Activated naive CD4-positive, alpha-beta T cell treated with anti-CD3 and anti-CD28 coated beads, Interleukin-2, amount 10 ng/mL, durations not matched to agents 7 days and 5 days (primary cell): Measurements from ENCODE around the gene SHROOM3.

Experiments
- CTCF ChIA-PET: fragments of 350-600 bp; sonication (Branson Sonifier 250); formaldehyde crosslinking; loops from one replicate; lab custom pipeline; 2021; ENCODE audit warnings: antibody characterized with exemption; lab: Charles Lee
- DNase-seq: peaks from one replicate; pipeline ENCODE4 v3.0.0-alpha.2; 2020
- H3K27ac Mint-ChIP-seq: one replicate; pipeline ENCODE4 v1.8.0; 2021; ENCODE audit warnings: mild to moderate bottlenecking, moderate library complexity, mixed read lengths
- H3K27me3 Mint-ChIP-seq: one replicate; pipeline ENCODE4 v1.8.0; 2021; ENCODE audit warnings: mild to moderate bottlenecking, mixed read lengths
- H3K36me3 Mint-ChIP-seq: one replicate; pipeline ENCODE4 v1.8.0; 2021; ENCODE audit warnings: mixed read lengths
- H3K4me1 Mint-ChIP-seq: one replicate; pipeline ENCODE4 v1.8.0; 2021; ENCODE audit warnings: mixed read lengths
- H3K4me3 Mint-ChIP-seq: one replicate; pipeline ENCODE4 v1.8.0; 2021; ENCODE audit warnings: mild to moderate bottlenecking, moderate library complexity, mixed read lengths
- H3K9me3 Mint-ChIP-seq: one replicate; pipeline ENCODE4 v1.8.0; 2021; ENCODE audit warnings: mixed read lengths

Gene SHROOM3

DNA sequence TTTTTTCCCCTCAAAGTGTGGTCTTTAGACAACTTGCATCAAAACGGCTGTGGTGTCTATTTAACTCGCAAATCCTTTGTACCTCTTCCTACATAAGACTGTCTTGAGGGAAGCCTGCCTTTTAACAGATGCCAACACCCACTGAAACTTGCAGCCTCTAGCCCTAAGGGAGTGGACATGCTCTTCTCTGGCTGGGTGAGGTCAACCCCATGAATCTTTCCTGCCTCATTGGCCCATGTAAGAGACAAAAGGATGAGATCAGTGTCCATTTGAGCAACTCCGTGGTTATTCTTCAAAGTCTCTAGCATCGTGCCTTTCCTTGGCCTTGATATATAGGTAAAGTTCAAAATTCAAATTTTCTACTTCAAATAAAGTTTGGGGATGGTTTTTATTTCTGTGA lies 134.7 kb downstream of the SHROOM3 start:
- no peak overlapping the region for H3K27ac Mint-ChIP-seq
- CTCF ChIA-PET = no interaction called here
- H3K4me1 Mint-ChIP-seq = no peaks in the 10 kb centered on the region
- no peak for DNase-seq
- H3K36me3 Mint-ChIP-seq = no peaks in the 10 kb centered on the region
- H3K9me3 Mint-ChIP-seq = no peaks in the 10 kb centered on the region
- H3K27me3 Mint-ChIP-seq = peaks cover 13% of the 10 kb centered on the region
- no peak overlapping the region for H3K4me3 Mint-ChIP-seq

DNA sequence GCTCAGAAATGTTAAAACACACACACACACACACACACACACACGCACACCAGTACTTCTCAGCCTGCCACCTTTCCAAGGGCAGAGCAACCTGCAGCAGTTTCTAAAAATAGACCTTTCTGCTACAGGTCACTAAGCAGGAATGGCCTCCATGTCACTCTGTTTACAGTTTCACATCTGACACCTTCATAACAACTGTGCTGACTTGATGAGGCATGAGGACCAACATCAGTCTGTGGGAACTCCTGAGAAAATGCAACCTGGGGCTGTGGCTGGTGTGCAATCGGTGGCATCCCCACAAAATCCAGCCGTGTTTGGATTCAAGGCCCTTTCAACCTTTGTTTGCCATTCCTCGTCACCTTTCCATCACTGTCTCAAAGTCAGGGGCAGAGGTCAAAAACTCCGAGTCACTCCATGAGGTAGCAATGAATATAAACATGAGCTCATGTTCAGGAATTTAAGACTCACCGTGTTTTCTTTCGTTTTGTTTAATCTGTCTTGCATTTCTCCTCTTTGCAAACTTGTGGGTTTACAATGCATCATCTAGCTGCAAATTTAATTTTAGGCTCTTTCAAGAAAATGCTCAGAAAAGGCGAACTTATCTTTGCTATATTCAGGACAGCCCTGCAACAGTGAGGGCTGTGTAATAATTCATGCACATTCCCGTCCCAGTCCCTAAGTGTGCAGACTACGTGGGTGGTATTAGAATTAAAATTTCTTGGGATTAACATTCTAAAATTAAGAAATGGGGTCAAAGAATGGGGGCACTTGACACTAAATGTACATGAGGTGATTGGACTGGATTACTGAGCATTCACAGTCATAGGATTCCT lies 135.3 kb downstream of the SHROOM3 start:
- CTCF ChIA-PET = no interaction called here
- H3K4me1 Mint-ChIP-seq = no peaks in the 10 kb centered on the region
- no peak overlapping the region for H3K4me3 Mint-ChIP-seq
- H3K27me3 Mint-ChIP-seq = peaks cover 13% of the 10 kb centered on the region
- no peaks in the 10 kb centered on the region for H3K36me3 Mint-ChIP-seq
- DNase-seq = no peak
- H3K9me3 Mint-ChIP-seq = no peaks in the 10 kb centered on the region
- no peak overlapping the region for H3K27ac Mint-ChIP-seq

DNA sequence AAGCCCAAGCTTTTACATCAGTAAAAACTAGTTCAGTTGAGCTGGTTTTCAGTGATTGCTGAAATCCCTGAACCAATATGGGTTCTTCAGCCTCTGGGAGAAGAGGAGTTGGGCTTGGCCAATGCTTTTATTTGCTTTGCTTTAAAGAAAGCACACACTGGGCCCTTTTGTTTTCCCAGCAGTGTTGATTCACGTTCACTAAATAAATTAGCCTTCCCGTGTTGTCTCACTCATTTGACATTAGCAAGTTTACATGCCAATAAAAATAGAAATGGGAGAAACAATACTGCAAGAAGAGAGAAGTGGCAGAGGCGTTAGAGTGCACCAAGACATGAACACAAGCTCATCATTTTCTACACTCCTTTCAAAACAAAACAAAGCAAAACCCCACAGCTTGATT lies 136.2 kb downstream of the SHROOM3 start:
- no peak for DNase-seq
- Mint-ChIP-seq H3K4me1 (no peaks in the 10 kb centered on the region), H3K27ac (no peak overlapping the region), H3K4me3 (no peak overlapping the region), H3K9me3 (no peaks in the 10 kb centered on the region), H3K27me3 (peaks cover 13% of the 10 kb centered on the region), H3K36me3 (no peaks in the 10 kb centered on the region)
- CTCF ChIA-PET = no interaction called here

DNA sequence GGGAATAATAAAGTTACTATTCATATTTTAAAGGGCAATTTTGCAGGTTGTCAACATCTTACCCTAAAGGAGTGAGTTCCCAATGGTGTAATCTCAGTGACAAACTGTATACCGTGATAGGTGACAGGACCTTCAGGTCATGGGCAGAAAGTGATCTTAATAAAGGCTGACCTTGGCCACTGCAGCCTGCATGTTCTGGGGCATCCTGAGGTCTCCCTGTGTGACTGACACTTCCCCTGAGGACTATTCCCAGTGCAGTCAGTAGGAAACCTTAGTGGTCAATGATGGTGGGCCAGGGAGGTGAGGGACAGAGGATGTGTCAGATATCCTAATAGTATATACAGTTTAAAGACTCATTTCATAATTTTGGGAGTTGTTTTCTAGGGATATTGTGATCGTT lies 137.2 kb downstream of the SHROOM3 start:
- Mint-ChIP-seq H3K27ac (no peak overlapping the region), H3K9me3 (no peaks in the 10 kb centered on the region), H3K4me3 (no peak overlapping the region), H3K4me1 (no peaks in the 10 kb centered on the region), H3K36me3 (no peaks in the 10 kb centered on the region), H3K27me3 (peaks cover 13% of the 10 kb centered on the region)
- DNase-seq = no peak
- CTCF ChIA-PET = no interaction called here

DNA sequence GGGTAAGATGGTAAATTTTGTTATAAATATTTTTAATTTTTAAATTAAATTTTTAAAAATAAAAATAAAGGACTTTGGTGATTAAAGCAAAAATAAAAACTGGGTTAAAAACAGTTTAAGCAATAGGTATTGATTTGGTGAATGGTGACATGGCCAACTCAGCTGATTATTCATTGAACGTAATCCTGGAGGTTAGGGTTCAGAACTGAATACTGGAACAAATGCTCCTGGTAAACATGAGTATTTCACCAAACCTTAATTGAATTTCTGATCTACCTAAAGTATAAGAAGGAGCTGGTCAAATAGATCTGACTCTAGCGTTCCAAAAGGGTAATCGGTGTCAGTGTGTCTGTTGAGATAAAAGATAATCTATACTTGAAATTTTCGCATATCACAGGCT lies 141.8 kb downstream of the SHROOM3 start:
- Mint-ChIP-seq H3K9me3 (no peaks in the 10 kb centered on the region), H3K36me3 (no peaks in the 10 kb centered on the region), H3K27me3 (peaks cover 8% of the 10 kb centered on the region), H3K4me1 (no peaks in the 10 kb centered on the region), H3K27ac (no peak overlapping the region), H3K4me3 (no peak overlapping the region)
- DNase-seq = no peak
- CTCF ChIA-PET = no interaction called here

DNA sequence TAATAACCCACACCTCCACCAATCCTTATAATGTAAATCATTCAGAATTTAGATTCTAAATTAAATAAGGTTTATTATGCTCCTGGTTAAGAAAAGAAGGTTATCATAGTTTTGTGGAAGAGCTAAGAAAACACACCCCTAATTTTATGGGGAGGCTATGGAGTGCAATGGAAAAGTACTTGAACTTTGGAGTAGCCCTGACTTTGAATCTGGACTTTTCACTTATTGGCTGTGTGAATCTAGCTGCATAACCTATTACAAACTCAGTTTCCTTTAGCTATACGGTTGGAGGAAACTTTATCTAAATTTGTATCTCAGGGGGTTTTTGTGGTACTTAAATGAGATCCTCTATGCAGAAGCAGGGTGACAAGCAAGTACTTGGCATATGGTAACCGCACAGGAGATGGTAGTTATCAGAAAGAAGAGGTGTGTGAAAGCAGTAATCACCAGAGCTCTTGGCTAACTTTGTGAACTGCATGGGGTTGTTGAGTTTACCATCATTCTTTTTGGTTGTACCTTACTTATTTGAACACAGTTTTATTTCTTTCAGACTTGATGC lies 143.1 kb downstream of the SHROOM3 start:
- H3K36me3 Mint-ChIP-seq = no peaks in the 10 kb centered on the region
- CTCF ChIA-PET = no interaction called here
- no peak overlapping the region for H3K4me3 Mint-ChIP-seq
- peaks cover 13% of the 10 kb centered on the region for H3K27me3 Mint-ChIP-seq
- DNase-seq = no peak
- H3K4me1 Mint-ChIP-seq = no peaks in the 10 kb centered on the region
- no peaks in the 10 kb centered on the region for H3K9me3 Mint-ChIP-seq
- H3K27ac Mint-ChIP-seq = no peak overlapping the region

DNA sequence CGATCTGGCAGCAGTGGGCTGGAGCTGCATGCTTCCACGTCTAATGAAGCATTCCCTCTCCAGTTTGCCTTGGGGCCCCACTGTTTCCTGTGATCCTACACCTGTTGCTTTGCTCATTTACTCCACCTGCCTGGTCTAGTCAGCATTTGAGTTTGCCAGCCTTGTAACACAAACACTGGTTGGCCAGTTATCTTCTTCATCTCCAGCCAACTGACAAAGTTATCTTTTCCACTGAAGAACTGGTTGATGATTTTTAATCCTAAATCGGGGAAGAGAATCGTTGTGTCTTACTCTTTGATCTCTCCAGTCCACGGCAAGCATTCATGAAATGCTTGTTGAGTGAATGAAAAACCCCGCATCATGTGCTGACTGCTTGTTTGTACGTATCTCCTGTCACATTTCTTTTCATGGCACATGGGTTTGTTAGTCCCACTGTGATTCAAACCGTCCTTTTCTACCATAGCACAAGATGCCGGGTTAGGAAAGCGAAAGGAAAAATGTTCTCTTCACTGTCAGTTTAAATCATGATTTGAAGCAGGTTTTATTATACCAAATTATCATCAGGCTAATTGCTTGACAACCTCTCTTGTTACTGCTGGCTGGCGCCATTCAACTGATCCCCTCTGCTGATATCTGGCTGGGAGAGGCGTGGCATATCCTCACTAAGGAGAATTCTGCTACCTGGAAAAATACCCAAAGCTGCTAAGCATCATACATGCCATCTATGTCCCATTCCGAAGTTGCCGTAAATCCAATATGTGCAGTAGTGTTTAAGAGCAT lies 144.8 kb downstream of the SHROOM3 start:
- H3K4me1 Mint-ChIP-seq = no peaks in the 10 kb centered on the region
- H3K36me3 Mint-ChIP-seq = no peaks in the 10 kb centered on the region
- H3K27me3 Mint-ChIP-seq = peaks cover 17% of the 10 kb centered on the region
- CTCF ChIA-PET = no interaction called here
- H3K9me3 Mint-ChIP-seq = no peaks in the 10 kb centered on the region
- no peak overlapping the region for H3K4me3 Mint-ChIP-seq
- H3K27ac Mint-ChIP-seq = no peak overlapping the region
- DNase-seq = no peak

DNA sequence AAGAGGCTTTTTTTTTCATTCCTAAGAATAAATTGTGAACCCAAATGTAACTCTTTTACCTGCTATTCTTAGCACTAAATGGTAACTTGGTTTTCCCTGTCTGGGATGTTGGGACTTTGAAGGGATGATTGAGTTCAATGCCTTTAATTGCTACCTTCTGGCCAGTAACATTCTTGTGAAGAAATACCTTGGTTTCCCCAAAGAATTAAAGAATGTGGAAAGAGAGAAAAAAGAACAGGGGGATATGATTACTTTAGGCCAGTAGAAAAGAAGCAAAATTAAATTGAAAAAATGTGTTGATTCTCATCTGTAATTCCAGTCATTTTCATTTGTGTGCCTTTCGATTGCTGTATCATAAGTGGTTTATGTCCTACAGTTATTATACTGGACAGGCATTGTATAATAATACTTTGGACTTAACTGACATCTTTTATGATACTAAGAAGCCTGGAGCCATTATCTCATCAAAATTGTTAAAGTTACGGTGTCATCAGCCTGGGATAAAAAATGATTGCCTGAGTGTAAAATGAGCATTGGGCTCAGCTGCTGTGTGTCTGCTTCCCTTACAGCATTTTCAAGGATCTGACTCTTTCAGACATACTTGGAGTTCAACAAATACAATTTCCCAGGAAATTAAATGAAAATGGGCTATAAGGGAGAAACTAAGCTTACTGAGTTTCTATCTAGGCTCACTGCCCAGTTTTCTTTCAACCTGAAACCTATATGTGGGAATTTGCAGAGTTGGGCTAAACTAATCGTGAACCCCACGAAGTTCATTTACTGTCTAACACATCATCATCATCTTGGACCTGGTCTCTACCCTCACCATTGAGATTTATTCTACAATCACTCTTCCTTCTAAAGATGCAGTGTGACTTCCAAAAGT lies 146.3 kb downstream of the SHROOM3 start:
- Mint-ChIP-seq H3K36me3 (no peaks in the 10 kb centered on the region), H3K27me3 (peaks cover 31% of the 10 kb centered on the region), H3K4me3 (no peak overlapping the region), H3K9me3 (no peaks in the 10 kb centered on the region), H3K4me1 (peaks cover 5% of the 10 kb centered on the region), H3K27ac (no peak overlapping the region)
- no peak for DNase-seq
- CTCF ChIA-PET = no interaction called here

DNA sequence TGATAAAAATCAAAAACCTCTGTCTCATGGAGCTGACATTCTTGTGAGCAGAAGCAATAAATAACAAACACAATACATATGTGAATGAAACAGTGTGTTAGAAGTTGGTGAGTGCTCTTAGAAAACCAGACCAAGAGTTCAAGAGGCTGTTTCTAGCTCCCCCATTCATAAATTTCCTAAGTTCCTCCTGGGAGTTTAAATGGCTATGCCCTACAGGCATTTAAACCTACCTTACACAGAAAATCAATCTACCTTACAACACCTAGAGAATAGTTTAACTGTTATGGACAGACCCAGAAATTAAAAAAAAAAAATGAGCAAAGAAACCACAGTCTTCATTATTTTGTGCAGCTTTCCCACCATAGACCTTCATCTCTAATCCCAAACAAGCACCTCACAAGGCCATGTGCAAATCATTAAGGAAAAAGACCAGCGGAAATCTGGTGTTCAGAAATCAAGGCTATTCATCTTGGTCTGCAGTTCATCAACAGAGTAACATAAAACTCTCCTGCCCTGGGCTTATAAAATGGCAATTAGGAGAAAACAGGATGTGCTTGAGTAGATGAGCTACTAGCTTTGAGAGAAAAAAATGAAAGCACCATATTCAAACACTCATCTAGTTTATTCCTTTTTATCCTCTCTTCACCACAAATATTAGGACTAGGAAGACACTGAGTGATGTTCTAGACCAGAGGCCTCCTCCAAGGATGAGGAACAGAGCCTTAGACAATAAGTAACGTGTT lies 147.2 kb downstream of the SHROOM3 start:
- DNase-seq = no peak
- H3K27ac Mint-ChIP-seq = no peak overlapping the region
- H3K36me3 Mint-ChIP-seq = no peaks in the 10 kb centered on the region
- no peaks in the 10 kb centered on the region for H3K9me3 Mint-ChIP-seq
- H3K4me3 Mint-ChIP-seq = no peak overlapping the region
- CTCF ChIA-PET = interaction anchor here (1.7 kb wide), 1 partner anchor 621 kb away, joined by 4 read pairs; no protein-coding TSS in a partner anchor
- H3K4me1 Mint-ChIP-seq = peaks cover 5% of the 10 kb centered on the region
- H3K27me3 Mint-ChIP-seq = peaks cover 33% of the 10 kb centered on the region

DNA sequence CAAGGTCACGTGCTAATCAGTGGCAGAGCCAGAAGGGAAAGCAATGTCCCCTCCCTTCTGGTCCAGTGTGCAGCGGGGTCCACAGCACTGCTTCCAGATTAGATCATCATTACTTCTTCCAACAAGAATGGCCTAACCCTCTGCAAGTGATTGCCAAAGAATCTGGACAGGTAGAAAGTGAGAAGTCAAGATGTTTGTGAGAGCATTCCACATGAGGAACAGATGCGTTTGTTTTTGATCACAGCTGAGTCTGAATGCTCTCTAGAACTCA lies 147.7 kb downstream of the SHROOM3 start:
- peaks cover 33% of the 10 kb centered on the region for H3K27me3 Mint-ChIP-seq
- H3K4me3 Mint-ChIP-seq = no peak overlapping the region
- H3K4me1 Mint-ChIP-seq = peaks cover 5% of the 10 kb centered on the region
- no peak for DNase-seq
- H3K36me3 Mint-ChIP-seq = no peaks in the 10 kb centered on the region
- no peaks in the 10 kb centered on the region for H3K9me3 Mint-ChIP-seq
- no peak overlapping the region for H3K27ac Mint-ChIP-seq
- CTCF ChIA-PET = interaction anchor here (1.7 kb wide), 1 partner anchor 621 kb away, joined by 4 read pairs; no protein-coding TSS in a partner anchor

DNA sequence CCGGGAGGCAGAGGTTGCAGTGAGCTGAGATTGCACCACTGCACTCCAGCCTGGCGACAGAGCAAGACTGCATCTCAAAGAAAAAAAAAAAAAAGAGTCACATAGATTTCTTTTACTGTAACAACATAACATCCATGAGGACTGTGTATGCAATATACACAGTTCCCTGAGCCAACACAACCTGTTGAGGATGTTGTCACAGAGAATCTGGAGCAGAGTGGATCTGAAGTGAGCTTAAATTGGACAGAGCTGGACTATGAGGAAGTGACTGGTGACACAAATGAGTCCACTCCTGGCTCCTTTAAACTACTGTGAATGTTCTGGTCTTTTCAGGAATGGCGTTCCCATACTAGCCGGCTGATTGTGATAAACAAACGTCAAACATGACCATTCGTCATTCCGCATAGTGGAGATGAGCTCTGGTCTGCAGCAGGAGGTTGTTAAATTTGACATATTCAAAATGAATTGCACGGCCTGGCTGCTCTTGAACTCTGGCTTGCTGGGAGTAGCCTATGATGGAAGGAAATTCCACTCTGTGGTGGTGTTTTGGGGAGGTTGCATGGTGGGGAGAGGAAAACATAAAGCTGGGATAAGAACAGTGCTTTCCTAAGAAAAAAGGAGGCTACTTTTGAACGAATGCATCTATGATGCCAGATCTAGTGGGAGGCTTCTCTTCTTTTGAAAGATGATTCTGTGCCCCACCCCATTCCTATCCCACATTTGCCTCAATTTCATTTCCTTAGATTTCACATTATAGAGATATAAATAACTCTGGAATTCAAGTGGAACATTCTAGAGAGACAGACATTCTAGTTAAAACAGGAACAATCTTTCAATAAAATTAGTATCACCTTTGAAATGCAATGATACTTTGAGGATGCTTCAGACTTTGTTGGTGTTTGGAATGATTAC lies 149.5 kb downstream of the SHROOM3 start:
- Mint-ChIP-seq H3K4me3 (no peak overlapping the region), H3K36me3 (no peaks in the 10 kb centered on the region), H3K9me3 (no peaks in the 10 kb centered on the region), H3K4me1 (peaks cover 5% of the 10 kb centered on the region), H3K27ac (no peak overlapping the region), H3K27me3 (peaks cover 42% of the 10 kb centered on the region)
- DNase-seq = no peak
- CTCF ChIA-PET = no interaction called here

DNA sequence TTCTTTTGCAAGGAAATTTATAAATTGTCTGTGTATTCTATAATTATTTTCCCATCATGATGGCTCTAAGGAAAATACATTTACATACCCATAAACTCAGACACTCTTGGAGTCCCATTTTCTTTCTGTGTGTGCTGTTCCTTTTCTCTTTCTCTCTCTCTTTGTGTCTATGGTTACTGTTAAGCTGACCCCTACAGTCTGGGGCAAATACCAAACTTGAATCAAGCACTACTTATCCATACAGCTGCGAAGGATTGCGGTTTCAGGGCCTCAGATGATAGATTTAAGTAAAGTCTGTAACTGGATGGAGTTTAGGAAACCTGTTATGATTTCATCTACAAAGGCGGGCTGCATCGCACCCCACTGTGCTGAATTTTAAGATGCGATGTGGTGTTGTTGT lies 150.2 kb downstream of the SHROOM3 start:
- Mint-ChIP-seq H3K27ac (no peak overlapping the region), H3K36me3 (no peaks in the 10 kb centered on the region), H3K4me3 (no peak overlapping the region), H3K4me1 (peaks cover 5% of the 10 kb centered on the region), H3K27me3 (peaks cover 49% of the 10 kb centered on the region), H3K9me3 (no peaks in the 10 kb centered on the region)
- CTCF ChIA-PET = no interaction called here
- DNase-seq = no peak

DNA sequence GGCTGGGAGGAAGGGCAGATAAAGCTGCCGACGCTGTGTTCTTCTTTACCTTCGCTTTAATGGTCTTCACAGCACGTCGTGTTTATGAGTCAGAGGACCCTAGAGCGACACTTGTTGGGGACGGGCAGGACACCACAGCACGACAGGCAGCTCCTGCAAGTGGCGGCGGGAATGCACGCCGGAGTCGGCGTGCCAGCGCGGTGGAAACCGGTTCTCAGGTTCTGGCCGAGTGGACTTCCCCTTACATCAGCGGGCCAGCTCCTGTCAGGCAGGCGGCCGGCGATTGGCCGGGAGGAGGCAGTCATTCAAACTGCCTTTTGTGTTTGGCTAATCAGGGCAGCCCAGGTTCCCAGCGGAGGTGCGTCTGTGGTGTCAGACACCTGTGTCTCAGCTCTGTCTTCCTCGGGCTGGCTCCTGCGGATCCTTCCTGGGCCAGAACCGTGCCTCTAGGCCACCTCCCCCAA lies 150.9 kb downstream of the SHROOM3 start:
- H3K36me3 Mint-ChIP-seq = no peaks in the 10 kb centered on the region
- peaks cover 53% of the 10 kb centered on the region for H3K27me3 Mint-ChIP-seq
- H3K9me3 Mint-ChIP-seq = no peaks in the 10 kb centered on the region
- H3K27ac Mint-ChIP-seq = no peak overlapping the region
- H3K4me1 Mint-ChIP-seq = peaks cover 5% of the 10 kb centered on the region
- DNase-seq = no peak
- H3K4me3 Mint-ChIP-seq = no peak overlapping the region
- CTCF ChIA-PET = no interaction called here
